GM10248 (cell line): Measurements from ENCODE around the gene SLC7A5.
"Not testable (repeated sequence)": the region's sequence is repeated elsewhere in the genome, so short reads cannot be mapped to it uniquely, and the experiment has no call there.

ENCODE experiments used
- CTCF ChIA-PET: fragments of 300-600 bp; sonication (Branson Sonifier 250); formaldehyde crosslinking; extraction: SDS; loops from one replicate; lab custom pipeline; 2021; ENCODE audit warnings: antibody characterized with exemption; lab: Yijun Ruan, JAX
- POLR2A ChIA-PET: fragments of 350-650 bp; sonication (Branson Sonifier 250); formaldehyde crosslinking; extraction: SDS; loops from one replicate; lab custom pipeline; 2020; ENCODE audit warnings: antibody characterized with exemption; lab: Yijun Ruan, JAX
- DNase-seq: peaks from one replicate; pipeline ENCODE4 v3.0.0; 2012; ENCODE audit errors: extremely low spot score
- TF ChIP-seq, protein P1 (sequence below): IDR thresholded peaks from 2 replicates; pipeline ENCODE4 v1.5.1; 2012; ENCODE audit warnings: mild to moderate bottlenecking, low read depth; ENCODE audit errors: extremely low read depth, missing control alignments, control extremely low read depth

SLC7A5 gene

GRCh38 chr16:87869061-87869878, at the start of gene SLC7A5:
Gene SLC7A5 (minus strand): TSS chr16:87869507. CDS start chr16:87869422, 85 bp downstream.
- DNase-seq, result peak; percentile 79
- POLR2A ChIA-PET, result interaction anchor here (0.7 to 2.2 kb wide), 10 partner anchors 9 to 866 kb away, joined by 3 to 15 read pairs (median 5); no protein-coding TSS in a partner anchor
- CTCF ChIA-PET, result interaction anchor here (0.9 to 14.0 kb wide), 5 partner anchors 19 to 100 kb away, joined by 3 to 239 read pairs (median 37); no protein-coding TSS in a partner anchor

- DNase-seq, result no peak
- POLR2A ChIA-PET, result no interaction called here
- CTCF ChIA-PET, result interaction anchor here (1.0 to 1.5 kb wide), 2 partner anchors 8 to 139 kb away, joined by 3 to 5 read pairs; no protein-coding TSS in a partner anchor
- TF ChIP-seq, protein P1, sequence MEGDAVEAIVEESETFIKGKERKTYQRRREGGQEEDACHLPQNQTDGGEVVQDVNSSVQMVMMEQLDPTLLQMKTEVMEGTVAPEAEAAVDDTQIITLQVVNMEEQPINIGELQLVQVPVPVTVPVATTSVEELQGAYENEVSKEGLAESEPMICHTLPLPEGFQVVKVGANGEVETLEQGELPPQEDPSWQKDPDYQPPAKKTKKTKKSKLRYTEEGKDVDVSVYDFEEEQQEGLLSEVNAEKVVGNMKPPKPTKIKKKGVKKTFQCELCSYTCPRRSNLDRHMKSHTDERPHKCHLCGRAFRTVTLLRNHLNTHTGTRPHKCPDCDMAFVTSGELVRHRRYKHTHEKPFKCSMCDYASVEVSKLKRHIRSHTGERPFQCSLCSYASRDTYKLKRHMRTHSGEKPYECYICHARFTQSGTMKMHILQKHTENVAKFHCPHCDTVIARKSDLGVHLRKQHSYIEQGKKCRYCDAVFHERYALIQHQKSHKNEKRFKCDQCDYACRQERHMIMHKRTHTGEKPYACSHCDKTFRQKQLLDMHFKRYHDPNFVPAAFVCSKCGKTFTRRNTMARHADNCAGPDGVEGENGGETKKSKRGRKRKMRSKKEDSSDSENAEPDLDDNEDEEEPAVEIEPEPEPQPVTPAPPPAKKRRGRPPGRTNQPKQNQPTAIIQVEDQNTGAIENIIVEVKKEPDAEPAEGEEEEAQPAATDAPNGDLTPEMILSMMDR, result no peak
Measured at GRCh38 chr16:87918338-87918737, 49.0 kb upstream of the SLC7A5 start.

DNA sequence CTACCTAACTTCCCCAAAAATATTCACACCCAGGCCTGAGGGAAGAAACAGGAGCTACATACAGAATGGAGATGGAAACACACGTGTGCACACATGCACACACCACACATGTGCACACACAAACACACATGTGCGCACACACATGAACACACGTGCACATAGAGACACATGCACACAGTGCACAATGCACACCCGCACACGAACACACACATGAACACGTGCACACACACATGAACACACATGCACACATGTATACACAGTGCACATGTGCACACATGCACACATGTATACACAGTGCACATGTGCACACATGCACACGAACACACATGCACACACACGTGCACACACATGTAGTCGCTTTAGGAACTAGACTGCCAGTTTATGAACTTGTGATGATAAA, 48.2 kb upstream of the SLC7A5 start:
- no peak for DNase-seq
- POLR2A ChIA-PET, result no interaction called here
- TF ChIP-seq, protein P1, result no peak
- CTCF ChIA-PET, result interaction anchor here (1.3 to 1.7 kb wide), 3 partner anchors 7 to 138 kb away, joined by 3 to 7 read pairs (median 5); no protein-coding TSS in a partner anchor

DNA sequence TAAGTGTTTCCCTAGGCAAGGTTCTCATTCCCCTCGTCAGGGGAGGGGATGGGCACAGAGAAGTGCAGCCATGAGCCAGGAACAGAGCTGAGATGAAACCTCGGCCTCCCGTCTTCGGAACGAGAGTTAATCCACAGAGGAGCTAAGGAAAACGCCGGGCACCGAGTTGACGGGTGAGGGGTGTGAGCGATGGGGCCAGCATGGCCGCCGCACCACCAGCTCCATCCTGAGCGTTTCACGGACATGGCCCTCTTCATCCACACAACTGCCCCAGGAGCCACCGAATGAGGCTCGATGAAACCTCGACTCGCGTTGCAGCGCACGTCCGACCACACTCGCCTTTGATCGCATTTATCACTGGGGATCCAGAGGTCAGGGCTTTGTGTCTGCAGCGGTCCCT, 45.5 kb upstream of the SLC7A5 start:
- ChIA-PET POLR2A (interaction anchor here (0.7 kb wide), 1 partner anchor 12 kb away, joined by 7 read pairs; no protein-coding TSS in a partner anchor), CTCF (interaction anchor here (1.0 to 2.7 kb wide), 6 partner anchors 11 to 136 kb away, joined by 3 to 12 read pairs (median 6); no protein-coding TSS in a partner anchor)
- no peak for DNase-seq
- TF ChIP-seq, protein P1, result no peak

DNA sequence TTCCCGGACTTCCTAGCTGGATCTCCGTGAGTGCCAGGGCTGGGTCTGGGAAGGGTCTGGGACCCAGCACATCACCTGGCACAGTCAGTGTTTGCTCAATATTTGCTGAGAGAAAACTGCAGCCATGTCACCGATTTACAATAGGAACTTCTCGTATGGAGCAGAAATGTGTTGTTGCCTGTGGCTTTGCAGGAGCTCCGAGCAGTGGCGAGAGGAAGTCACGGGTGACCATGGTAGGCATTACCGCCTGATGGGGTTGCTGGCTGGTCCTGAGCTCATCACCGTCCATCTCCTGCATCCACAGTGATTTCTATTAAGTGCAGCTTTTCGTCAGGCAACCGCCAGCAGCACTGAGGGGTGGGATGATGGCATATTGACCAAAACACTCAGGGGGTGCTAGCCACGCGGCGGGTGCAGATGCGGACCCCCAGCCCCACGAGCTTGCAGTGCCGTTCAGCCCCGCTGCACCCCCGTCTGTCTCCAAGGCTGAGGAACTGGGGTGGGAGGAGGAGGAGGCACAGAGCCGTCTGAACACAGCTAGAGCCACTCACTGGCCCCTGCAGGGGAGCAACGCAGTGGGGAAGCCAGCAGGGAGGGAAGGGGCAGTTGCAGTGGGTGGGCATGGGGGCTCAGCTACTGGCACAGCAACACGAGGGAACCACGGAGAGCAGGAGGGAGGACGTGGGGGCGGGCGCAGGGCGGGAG, 44.9 kb upstream of the SLC7A5 start:
- CTCF ChIA-PET, result interaction anchor here (0.9 to 2.7 kb wide), 6 partner anchors 11 to 135 kb away, joined by 3 to 12 read pairs (median 6); partner anchors contain the start of gene BANP
- POLR2A ChIA-PET, DNase-seq: not testable (repeated sequence)

- POLR2A ChIA-PET, result not testable (repeated sequence)
- CTCF ChIA-PET, result interaction anchor here (1.7 to 2.7 kb wide), 2 partner anchors 63 to 133 kb away, joined by 6 to 12 read pairs; no protein-coding TSS in a partner anchor
Measured at GRCh38 chr16:87912691-87913090, 43.4 kb upstream of the SLC7A5 start.

DNA sequence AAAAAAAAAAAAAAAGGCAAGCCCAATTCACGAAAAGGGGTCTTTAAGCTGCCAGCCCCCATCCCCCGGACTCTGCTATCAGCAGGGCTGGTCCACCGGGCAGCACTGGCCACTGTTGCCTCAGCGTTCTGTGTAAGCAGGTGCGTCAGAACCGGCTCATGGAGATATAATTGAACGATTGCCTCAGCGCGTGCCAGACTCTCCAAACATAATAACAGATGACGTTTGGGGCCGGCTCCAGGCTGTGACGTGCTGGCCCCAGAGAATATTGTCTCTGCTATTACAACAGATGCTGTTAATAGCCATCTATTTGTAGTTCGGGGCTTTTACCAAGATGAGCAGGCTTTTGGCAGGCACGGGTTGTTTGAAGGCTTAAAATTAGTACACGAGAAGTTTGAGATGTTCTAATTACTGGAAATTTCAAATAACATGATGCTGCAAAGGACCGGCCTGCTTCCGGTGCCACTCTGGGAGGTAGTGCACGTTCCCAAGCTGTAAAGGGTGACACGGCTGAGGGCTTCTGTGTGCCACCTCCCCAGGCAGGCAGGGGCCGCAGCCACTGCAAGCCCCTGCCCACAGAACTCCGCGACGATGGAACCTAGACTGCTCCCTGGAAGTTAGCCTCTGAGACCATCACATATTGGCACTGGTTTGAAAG, 41.9 kb upstream of the SLC7A5 start:
- DNase-seq, POLR2A ChIA-PET: not testable (repeated sequence)
- CTCF ChIA-PET, result interaction anchor here (1.4 to 7.2 kb wide), 3 partner anchors 61 to 132 kb away, joined by 5 to 64 read pairs (median 6); no protein-coding TSS in a partner anchor

More at GRCh38 chr16:87912691-87913090, 43.4 kb upstream of the SLC7A5 start:
- not testable (repeated sequence) for DNase-seq
